Activated gamma-delta T cell (primary cell): ENCODE results near the gene PHF2.

Experiments used
- DNase-seq: peaks from one replicate; lab custom pipeline; 2025; lab: John Stamatoyannopoulos, UW

Gene PHF2

DNA sequence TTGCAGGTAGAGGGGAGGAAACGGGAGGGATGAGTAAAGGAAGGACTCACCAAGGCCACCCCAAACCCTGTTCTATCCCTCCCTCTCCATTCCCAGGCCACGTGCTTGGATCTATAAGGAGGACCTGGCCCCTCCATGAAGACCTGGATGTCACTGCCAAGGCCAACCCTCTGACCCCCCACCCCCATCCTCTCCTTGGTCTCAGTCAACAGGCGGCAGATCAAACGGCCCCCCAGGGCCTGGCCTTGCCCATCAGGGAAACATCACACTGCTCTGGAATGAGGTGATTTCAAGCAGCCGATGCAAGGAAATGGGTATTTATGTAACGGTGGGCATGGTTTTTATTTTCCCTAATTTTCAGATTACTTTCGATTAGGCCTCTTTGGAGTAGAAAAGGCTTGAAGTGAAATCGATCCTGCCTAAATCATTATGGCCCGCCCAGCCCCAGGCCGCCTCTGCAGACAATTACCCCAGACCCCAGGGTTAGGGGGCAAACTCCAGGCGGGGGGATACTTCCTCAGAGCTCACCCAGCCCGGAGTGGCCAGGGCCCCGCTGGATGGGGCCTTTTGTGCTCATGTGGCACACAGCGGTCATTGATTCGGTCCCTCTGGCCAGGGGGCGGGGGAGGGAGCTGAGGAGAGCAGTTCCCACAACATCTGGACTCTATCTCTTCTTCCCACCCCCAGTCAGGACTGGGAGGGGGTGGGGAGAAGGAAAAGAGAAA is 125.3 kb downstream of the PHF2 start:
- DNase-seq = no peak

DNA sequence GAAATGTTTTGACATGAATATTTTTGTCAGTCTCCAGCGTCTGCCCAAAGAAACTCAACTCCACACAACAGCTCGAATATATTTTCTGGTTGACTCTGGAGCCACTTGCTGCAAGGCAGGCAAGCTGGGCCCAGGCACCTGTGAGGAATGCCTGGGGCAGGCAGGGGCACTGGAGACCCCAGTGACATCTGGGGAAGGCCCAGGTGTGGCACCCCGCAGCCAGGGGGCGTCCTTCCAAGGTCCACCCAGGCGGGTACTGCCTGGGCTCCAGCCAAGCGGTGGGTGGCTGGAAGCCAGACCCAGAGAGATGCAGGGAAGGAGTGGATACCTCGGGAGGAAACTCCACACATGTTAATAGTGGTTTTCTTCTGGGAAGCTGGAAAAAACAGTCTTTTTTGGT is 125.9 kb downstream of the PHF2 start:
- DNase-seq = no peak

DNA sequence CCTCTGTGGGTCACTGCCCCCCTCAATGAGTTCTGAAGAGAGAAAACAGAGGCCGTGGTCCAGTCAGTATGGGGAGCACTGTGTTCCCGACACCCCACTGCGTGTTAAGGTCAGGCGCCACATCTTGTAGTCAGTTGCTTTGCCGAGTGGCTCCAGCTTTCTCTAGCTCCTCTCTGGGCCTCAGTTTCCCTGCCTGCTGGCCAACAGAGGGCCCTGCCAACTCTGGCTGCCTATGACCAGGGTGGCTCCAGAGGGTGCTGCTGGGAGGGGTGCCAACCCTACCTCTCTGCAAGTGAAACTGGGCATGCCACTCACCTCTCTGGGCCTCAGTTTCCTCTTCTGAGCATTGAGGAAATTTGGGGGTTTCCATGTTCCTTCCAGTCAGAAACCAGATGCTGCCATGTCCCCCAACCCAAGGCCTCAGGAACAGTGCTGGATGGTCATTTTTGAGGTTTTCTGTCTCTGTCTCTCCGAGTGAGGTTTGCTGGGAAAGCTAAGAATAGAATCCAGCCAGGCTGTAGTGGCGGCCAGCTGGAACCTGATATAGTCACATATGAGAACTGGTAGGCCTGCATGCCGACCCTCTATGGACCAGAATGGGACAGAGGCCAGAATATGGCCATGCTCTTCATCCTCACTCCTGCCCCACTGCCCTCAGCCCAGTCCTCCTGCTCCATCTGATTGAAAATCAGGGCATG is 132.1 kb downstream of the PHF2 start:
- no peak for DNase-seq

DNA sequence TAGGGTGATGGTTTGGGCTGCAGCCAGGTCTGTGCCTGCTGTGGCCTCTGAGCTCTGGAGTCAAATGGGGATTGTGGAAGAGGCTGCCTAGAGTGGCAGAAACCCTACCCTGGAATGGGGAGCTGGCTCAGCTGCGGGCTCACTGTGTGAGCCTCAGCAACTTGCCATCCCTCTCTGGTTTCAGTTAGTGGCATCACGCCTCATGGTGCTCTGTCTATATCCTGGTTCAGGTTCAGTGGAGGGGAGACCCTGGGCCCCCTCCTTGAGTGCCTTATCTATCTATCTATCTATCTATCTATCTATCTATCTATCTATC is 132.6 kb downstream of the PHF2 start:
- DNase-seq = no peak

DNA sequence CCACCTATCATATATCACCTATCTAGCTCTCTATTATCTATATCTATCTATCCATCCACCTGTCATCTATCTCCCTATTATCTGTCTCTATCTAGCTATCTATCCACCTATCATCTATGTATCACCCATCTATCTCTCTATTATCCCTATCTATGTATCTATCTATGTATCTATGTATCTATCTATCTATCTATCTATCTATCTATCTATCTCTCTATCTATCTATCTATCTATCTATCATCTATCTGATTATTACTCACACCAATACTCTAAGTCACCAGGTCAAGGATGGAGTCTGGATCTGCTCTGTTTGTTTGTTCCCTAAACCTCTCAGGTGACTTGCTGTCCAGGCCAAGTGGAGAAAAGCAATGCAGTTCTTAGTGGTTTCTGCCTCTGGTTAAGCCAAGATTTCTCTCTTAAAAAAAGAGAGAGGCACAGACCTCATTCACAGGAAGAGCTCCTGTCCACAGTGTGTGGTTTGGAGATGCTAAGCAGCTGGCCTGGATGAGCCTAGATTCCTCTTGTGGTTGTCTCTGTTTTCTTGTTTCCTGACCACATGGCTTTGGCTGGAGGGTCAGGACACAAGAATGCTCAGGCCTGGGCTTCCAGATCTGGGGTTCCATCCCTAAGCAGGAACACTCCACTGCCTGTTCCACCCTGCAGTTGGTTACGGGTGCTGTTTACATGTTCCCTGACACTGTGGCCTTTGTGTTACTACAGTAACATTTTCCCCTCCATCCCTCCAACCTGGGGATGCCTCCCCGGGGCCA is 133.4 kb downstream of the PHF2 start:
- DNase-seq = no peak

DNA sequence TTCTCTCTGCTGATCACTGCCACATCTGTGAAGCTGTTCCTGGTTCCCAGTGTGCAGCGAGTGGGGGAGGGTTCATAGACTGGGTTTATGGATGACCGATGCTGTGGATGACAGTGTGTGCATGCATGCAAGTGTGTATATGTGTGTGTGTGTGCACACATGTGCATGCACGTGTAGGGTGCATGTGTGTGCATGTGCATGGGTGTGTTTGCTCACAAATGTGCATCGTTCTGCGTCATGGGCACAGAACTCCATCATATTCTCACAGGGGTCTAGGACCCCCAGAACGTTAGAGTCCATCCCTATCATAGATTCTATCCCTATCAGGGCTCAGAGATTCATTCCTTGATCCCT is 134.0 kb downstream of the PHF2 start:
- no peak for DNase-seq

DNA sequence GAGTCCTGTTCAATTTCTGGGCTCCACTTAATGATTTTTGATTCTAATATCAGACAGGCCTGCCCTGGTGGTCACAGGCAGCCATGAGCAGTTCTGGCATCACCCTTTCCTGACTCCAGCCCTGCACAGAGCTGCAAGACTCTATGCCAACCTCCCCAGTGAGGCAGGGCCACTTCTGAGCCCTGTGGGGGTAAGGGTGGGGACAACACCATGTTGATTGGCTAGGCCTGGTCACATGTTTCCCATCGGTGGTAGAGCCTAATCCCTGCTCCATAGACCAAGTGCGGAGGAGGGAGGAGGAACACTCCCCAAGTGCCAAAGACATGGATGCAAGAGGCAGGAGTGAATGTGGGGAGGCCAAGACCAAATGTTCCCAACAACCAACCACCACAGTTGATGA is 134.6 kb downstream of the PHF2 start:
- no peak for DNase-seq

DNA sequence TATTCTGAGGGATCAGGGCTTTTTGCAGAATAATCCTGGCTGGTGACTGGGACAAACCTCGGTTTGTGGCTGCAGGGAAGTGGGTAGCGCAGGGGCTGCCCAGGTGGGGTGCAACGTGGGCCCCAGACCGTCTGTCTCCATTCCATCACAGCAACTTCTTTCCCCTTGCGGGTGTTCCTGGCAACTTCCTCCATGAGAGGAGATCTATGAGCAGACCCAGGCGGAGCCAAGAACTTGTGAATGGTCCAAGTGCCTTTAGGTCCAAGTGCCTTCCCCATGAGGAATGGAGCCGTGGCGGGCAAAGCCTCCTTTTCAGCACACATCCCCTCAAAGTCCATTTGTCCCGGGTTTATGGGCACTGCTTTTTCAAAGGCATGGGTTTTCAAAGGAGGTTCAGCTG is 136.5 kb downstream of the PHF2 start:
- DNase-seq = no peak

DNA sequence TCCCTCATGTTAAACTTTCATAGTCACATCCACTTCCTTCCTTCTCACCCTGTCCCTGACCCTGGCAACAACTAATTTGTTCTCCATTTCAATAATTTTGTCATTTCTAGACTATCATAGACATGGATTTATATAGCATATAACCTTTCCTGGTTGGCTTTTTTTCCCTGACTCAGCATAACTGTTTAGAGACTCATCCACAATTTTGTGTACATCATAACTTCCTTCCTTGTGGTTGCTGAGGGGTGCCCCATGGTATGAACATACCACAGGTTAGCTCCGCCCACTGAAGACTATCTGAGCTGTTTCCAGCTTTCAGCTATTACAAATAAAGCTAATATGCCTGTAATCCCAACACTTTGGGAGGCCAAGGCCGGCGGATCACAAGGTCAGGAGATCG is 137.3 kb downstream of the PHF2 start:
- DNase-seq = no peak

DNA sequence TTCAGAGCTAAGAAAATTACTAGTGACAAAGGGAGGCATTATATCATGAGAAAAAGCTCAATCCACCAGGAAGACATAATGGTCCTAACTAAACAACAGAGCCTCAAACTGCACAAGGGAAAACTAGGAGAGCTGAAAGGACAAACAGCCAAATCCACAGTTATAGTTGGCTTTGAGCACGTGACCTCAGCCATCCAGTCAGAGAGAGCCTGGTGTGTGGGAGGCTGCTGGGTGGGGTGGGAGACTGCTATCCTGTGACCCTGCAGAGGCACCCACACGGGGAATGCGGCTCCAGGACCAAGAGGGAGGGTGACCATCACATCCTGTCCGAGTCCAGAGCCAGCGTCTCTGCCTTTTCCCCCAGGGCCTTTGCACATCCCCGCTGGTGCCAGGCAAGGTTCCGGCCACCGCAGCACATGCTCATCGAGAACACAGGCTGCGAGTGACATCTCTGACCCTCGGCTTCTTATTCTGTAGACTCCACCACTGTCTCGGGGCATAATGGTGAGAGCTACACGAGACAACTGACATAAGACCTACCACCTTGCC is 145.1 kb downstream of the PHF2 start:
- no peak for DNase-seq

DNA sequence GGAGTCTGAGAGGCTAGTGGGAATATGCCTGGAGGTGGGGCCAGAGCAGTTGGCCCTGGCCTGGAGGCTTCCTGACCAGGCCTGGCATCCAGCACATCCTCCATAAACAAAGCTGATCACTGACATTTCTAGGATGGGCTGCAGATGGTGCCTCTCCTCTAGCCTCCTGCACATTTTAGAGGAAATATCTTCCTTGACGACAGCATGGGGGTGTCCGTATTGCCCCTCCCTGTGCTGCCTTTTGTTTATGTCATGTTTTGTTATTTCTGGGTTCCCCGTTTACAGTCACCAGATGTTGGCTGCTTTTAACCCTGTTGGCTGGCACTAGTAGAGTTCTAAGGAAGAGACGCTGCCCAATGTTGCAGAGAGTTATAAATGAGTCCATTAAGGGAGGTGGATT is 148.5 kb downstream of the PHF2 start:
- no peak for DNase-seq

DNA sequence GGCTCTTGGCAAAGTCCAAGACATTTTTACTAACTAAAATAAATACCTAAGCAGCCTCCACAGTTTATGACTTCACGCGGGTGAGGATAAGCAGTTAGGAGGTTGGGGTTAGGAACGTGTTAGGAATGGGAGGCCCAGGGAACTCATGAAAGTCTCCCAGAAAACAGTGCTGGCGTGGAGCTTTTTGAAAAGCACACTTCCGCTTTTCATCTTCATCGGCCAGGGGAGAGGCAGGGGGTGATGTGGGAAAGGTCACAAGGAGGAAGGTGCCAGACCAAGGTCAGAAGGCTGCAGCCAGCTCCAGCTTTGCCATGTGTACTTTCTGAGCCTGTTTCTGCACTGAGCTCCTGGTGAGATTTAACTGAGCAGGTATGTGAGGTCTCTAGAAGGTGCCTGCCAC is 149.0 kb downstream of the PHF2 start:
- DNase-seq = no peak

DNA sequence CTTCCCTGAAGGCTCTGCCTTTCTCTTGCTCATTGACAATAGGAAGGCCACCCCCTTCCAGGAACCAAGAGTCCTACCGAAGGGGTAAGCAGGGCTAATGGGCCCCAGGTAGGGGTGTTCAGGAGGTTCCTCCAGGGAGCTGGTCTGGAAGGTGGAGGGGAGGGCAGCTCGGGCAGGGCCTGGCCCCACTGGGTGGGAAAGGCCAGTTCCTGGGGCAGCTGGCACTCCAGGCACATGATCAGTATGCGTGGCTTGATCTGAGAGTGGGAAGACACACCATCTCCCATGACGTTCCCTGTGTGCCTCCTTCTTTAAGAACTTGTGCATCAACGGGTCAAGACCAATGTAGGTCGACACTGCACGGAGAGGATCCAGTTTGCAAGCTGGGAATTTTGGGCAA is 149.8 kb downstream of the PHF2 start:
- no peak for DNase-seq
